WTC11 (cell line): ENCODE results near the gene CRACR2A.

Experiments
- ESRRA ChIP-seq: sonication (generic); formaldehyde crosslinking; IDR thresholded peaks from 2 replicates; pipeline ENCODE4 v1.8.1; 2022; ENCODE audit warnings: mild to moderate bottlenecking, missing genetic modification reagents, borderline replicate concordance
- JAZF1 ChIP-seq: fragments of 250-450 bp; sonication (Bioruptor Pico); IDR thresholded peaks from 2 replicates; pipeline ENCODE4 v1.9.0; 2021; ENCODE audit warnings: moderate library complexity, mild to moderate bottlenecking, inconsistent platforms
- TF ChIP-seq, protein P1 (sequence below): fragments of 200-600 bp; IDR thresholded peaks from 2 replicates; pipeline ENCODE4 v1.8.0; 2022; ENCODE audit warnings: antibody characterized with exemption
- TF ChIP-seq, protein P2 (sequence below): sonication (generic); formaldehyde crosslinking; conservative IDR thresholded peaks from 2 replicates; pipeline ENCODE4 v1.8.1; 2023; ENCODE audit warnings: mild to moderate bottlenecking, low read depth, missing genetic modification reagents, moderate library complexity
- TF ChIP-seq, protein P3 (sequence below): fragments of 250-450 bp; sonication (Bioruptor Pico); IDR thresholded peaks from 2 replicates; pipeline ENCODE4 v2.1.2; 2022; ENCODE audit warnings: mild to moderate bottlenecking, moderate library complexity

GRCh38 chr12:3636328-3636727 lies 116.6 kb downstream of the CRACR2A start:
- TF ChIP-seq JAZF1 (no peak), ESRRA (CRISPR knock-in tag) (no peak)
- TF ChIP-seq, protein P1, sequence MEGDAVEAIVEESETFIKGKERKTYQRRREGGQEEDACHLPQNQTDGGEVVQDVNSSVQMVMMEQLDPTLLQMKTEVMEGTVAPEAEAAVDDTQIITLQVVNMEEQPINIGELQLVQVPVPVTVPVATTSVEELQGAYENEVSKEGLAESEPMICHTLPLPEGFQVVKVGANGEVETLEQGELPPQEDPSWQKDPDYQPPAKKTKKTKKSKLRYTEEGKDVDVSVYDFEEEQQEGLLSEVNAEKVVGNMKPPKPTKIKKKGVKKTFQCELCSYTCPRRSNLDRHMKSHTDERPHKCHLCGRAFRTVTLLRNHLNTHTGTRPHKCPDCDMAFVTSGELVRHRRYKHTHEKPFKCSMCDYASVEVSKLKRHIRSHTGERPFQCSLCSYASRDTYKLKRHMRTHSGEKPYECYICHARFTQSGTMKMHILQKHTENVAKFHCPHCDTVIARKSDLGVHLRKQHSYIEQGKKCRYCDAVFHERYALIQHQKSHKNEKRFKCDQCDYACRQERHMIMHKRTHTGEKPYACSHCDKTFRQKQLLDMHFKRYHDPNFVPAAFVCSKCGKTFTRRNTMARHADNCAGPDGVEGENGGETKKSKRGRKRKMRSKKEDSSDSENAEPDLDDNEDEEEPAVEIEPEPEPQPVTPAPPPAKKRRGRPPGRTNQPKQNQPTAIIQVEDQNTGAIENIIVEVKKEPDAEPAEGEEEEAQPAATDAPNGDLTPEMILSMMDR = no peak
- TF ChIP-seq, protein P2, sequence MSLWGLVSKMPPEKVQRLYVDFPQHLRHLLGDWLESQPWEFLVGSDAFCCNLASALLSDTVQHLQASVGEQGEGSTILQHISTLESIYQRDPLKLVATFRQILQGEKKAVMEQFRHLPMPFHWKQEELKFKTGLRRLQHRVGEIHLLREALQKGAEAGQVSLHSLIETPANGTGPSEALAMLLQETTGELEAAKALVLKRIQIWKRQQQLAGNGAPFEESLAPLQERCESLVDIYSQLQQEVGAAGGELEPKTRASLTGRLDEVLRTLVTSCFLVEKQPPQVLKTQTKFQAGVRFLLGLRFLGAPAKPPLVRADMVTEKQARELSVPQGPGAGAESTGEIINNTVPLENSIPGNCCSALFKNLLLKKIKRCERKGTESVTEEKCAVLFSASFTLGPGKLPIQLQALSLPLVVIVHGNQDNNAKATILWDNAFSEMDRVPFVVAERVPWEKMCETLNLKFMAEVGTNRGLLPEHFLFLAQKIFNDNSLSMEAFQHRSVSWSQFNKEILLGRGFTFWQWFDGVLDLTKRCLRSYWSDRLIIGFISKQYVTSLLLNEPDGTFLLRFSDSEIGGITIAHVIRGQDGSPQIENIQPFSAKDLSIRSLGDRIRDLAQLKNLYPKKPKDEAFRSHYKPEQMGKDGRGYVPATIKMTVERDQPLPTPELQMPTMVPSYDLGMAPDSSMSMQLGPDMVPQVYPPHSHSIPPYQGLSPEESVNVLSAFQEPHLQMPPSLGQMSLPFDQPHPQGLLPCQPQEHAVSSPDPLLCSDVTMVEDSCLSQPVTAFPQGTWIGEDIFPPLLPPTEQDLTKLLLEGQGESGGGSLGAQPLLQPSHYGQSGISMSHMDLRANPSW (CRISPR knock-in tag) = no peak
- TF ChIP-seq, protein P3, sequence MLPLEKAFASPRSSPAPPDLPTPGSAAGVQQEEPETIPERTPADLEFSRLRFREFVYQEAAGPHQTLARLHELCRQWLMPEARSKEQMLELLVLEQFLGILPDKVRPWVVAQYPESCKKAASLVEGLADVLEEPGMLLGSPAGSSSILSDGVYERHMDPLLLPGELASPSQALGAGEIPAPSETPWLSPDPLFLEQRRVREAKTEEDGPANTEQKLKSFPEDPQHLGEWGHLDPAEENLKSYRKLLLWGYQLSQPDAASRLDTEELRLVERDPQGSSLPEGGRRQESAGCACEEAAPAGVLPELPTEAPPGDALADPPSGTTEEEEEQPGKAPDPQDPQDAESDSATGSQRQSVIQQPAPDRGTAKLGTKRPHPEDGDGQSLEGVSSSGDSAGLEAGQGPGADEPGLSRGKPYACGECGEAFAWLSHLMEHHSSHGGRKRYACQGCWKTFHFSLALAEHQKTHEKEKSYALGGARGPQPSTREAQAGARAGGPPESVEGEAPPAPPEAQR (CRISPR knock-in tag) = no peak
